ENCODE measurements around the gene PARP16. TPM values are rescaled to one million over a fixed set of nuclear protein-coding genes. Genes with fewer than 3 reads are reported as not detected.

The PARP16 gene
- total and polyA plus RNA-seq, 8 donors: 2.6 to 17.5 (median 6.7) TPM

- Histone ChIP-seq H3K27me3 (peaks cover 0 to 10% (median 0%) of the 10 kb centered on the region in 3 donors), H3K9me3 (no peaks in the 10 kb centered on the region), H3K4me1 (peaks cover 0 to 8% (median 0%) of the 10 kb centered on the region in 4 donors), H3K27ac (no peak overlapping the region), H3K36me3 (no peaks in the 10 kb centered on the region), H3K4me3 (no peak overlapping the region)
- WGBS, 5 donors: 80 to 94% (median 90%) methylated on average over 4 to 21 of the region's 21 CpGs
- no peak for DNase-seq
- TF ChIP-seq EP300 (IDR thresholded peaks at IDR 0.05) (no peak), POLR2A (IDR thresholded peaks at IDR 0.05) (no peak), POLR2AphosphoS5 (IDR thresholded peaks at IDR 0.05) (no peak), CTCF (IDR thresholded peaks at IDR 0.05) (no peak)
- intact Hi-C loops (cut with DNase I; ENCODE audit: low total_unique reads): no loop called here
These were observed 42.0 kb upstream of the PARP16 start for GRCh38 chr15:65328506-65329287.

- 71 to 84% (median 80%) methylated on average over 12 of the region's 12 CpGs for WGBS, 5 donors
- no peak for DNase-seq
- Histone ChIP-seq H3K9me3 (no peaks in the 10 kb centered on the region), H3K4me3 (no peak overlapping the region), H3K4me1 (peaks cover 0 to 12% (median 0%) of the 10 kb centered on the region in 4 donors), H3K27ac (no peak overlapping the region), H3K27me3 (peaks cover 0 to 4% (median 0%) of the 10 kb centered on the region in 3 donors), H3K36me3 (no peaks in the 10 kb centered on the region)
- intact Hi-C loops (cut with DNase I; ENCODE audit: low total_unique reads): no loop called here
- TF ChIP-seq POLR2A (IDR thresholded peaks at IDR 0.05): no peak
- no peak for TF ChIP-seq EP300 (IDR thresholded peaks at IDR 0.05)
- TF ChIP-seq CTCF (IDR thresholded peaks at IDR 0.05): no peak
- TF ChIP-seq POLR2AphosphoS5 (IDR thresholded peaks at IDR 0.05): no peak
These were observed 41.1 kb upstream of the PARP16 start for GRCh38 chr15:65327651-65328393.

GRCh38 chr15:65326818-65327217 lies 40.1 kb upstream of the PARP16 start:
- Histone ChIP-seq H3K9me3 (no peaks in the 10 kb centered on the region), H3K36me3 (no peaks in the 10 kb centered on the region), H3K4me3 (no peak overlapping the region), H3K27ac (no peak overlapping the region), H3K27me3 (peaks cover 0 to 13% (median 0%) of the 10 kb centered on the region in 3 donors), H3K4me1 (peaks cover 0 to 13% (median 0%) of the 10 kb centered on the region in 4 donors)
- no peak for DNase-seq
- 54 to 73% (median 65%) methylated on average over 2 of the region's 2 CpGs for WGBS, 5 donors
- intact Hi-C loops (cut with DNase I; ENCODE audit: low total_unique reads): no loop called here
- no peak for TF ChIP-seq POLR2AphosphoS5 (IDR thresholded peaks at IDR 0.05)
- no peak for TF ChIP-seq CTCF (IDR thresholded peaks at IDR 0.05)
- no peak for TF ChIP-seq POLR2A (IDR thresholded peaks at IDR 0.05)

GRCh38 chr15:65326117-65326526 lies 39.4 kb upstream of the PARP16 start:
- Histone ChIP-seq H3K36me3 (no peaks in the 10 kb centered on the region), H3K27me3 (peaks cover 0 to 14% (median 0%) of the 10 kb centered on the region in 3 donors), H3K4me1 (peaks cover 0 to 13% (median 0%) of the 10 kb centered on the region in 4 donors), H3K9me3 (no peaks in the 10 kb centered on the region), H3K27ac (no peak overlapping the region), H3K4me3 (no peak overlapping the region)
- DNase-seq: peak in 1 of 2 donors; percentile 74
- intact Hi-C loops (cut with DNase I; ENCODE audit: low total_unique reads): no loop called here
- TF ChIP-seq POLR2A (IDR thresholded peaks at IDR 0.05) (no peak), EP300 (IDR thresholded peaks at IDR 0.05) (no peak), POLR2AphosphoS5 (IDR thresholded peaks at IDR 0.05) (no peak), CTCF (IDR thresholded peaks at IDR 0.05) (no peak)
- 12 to 22% (median 15%) methylated on average over 9 to 12 of the region's 12 CpGs for WGBS, 5 donors
